ENCODE data around the gene VSIG8. TPM values are rescaled to one million over a fixed set of nuclear protein-coding genes. Genes with fewer than 3 reads are reported as not detected.

Gene VSIG8
- total RNA-seq (2011; cell fraction: chromatin; rRNA removed; ENCODE audit: low replicate concordance): not detected in 2 replicates
- total RNA-seq (2011; cell fraction: nucleolus; rRNA removed): not detected in 2 replicates
- total RNA-seq (2011; cell fraction: nucleoplasm; rRNA removed): not detected in 2 replicates
- not detected in 2 replicates for total RNA-seq (2014; rRNA removed)
- not detected in 2 replicates for total RNA-seq (2014; rRNA removed; fragmentation: Illumina TruSeq; extraction: Trizol)
- not detected in 2 replicates for total RNA-seq (2015; rRNA removed; fragmentation: Illumina TruSeq; extraction: Trizol)
- total RNA-seq (2021): not detected in 2 replicates
- polyA plus RNA-seq (2011; rRNA removed): 0.05 TPM in 1 of 2 replicates, not detected in the other
- polyA plus RNA-seq (2011; cell fraction: cytosol; rRNA removed): 0.07 TPM in 1 of 2 replicates, not detected in the other
- 0.10 TPM in 1 of 2 replicates, not detected in the other for polyA plus RNA-seq (2011; cell fraction: nucleus; rRNA removed)
- polyA plus RNA-seq (2012): not detected in 2 replicates
- polyA plus RNA-seq (2014; fragmentation: Illumina TruSeq; extraction: Trizol): not detected in 2 replicates
- not detected for polyA plus RNA-seq (2014; fragmentation: Nextera tagmentation; extraction: Ambion mirVana)
- not detected in 2 replicates for polyA plus RNA-seq (2014; rRNA removed)
- not detected in 2 replicates for polyA minus RNA-seq (2011; rRNA and poly(A)+ RNA removed)
- not detected in 2 replicates for polyA minus RNA-seq (2011; cell fraction: cytosol; rRNA and poly(A)+ RNA removed)
- not detected in 2 replicates for polyA minus RNA-seq (2011; cell fraction: nucleus; rRNA and poly(A)+ RNA removed)
- not detected for Bru-seq, nascent RNA
- BruChase-seq, experiment 1, labeled RNA remaining after a 2-hour chase: not detected
- BruChase-seq, experiment 2, labeled RNA remaining after a 6-hour chase: not detected
- long read RNA-seq, experiment 1: 0 reads
- long read RNA-seq, experiment 2: 0 reads
- long read RNA-seq, experiment 3: 0 reads

- no peak for DNase-seq (ENCODE audit: extremely low read depth in 1 of 4, low spot score in 3 of 4)
- Histone ChIP-seq H3K4me3 (no peak within 1 kb of the TSS), H3K27ac (ENCODE audit: extremely low read depth, low read depth, low read length) (no peak within 1 kb of the TSS), H3K9me1 (ENCODE audit: control insufficient read depth, insufficient read depth, low read length) (no peaks in the 10 kb centered on the region), H3K9ac (ENCODE audit: insufficient read depth in 1 of 2, low read depth in 2 of 2, low read length in 2 of 2) (no peak within 1 kb of the TSS; a peak in 1 of 4 replicates), H3K27me3 (ENCODE audit: control insufficient read depth in 2 of 2, insufficient read depth in 2 of 2, low read length in 2 of 2) (peaks cover 2 to 46% of the 10 kb centered on the region in 2 experiments; a peak in 4 of 5 replicates), H3K4me1 (replicated peaks in 1 of 2; ENCODE audit: control insufficient read depth in 2 of 2, insufficient read depth in 2 of 2, low read length in 2 of 2) (0 out of 5 replicates have a peak, but pooled peaks cover 0 to 1% of the 10 kb centered on the region in 2 experiments), H4K20me1 (replicated peaks; ENCODE audit: control insufficient read depth, insufficient read depth, low read length) (no peaks in the 10 kb centered on the region), H3K36me3 (ENCODE audit: control insufficient read depth, insufficient read depth, low read length) (no peaks in the 10 kb centered on the region), H3K79me2 (ENCODE audit: control insufficient read depth, insufficient read depth, low read length) (no peaks in the 10 kb centered on the region), H3K4me2 (ENCODE audit: insufficient read depth, low read length) (no peak within 1 kb of the TSS), H2AFZ (ENCODE audit: low read depth, low read length) (no peak within 1 kb of the TSS), H3K9me3 (replicated peaks; ENCODE audit: control insufficient read depth, insufficient read depth, low read depth, low read length) (no peaks in the 10 kb centered on the region)
- whole genome bisulfite sequencing (ENCODE audit: insufficient coverage, low coverage, missing lambda C conversion rate): 0% methylated on average over 3 of the region's 4 CpGs
- FAIRE-seq: no peak
- in situ Hi-C loops (cut with MboI): no loop called here
- BruUV-seq (replicated peaks): no TSS peak
- CTCF ChIA-PET (ENCODE audit: low intra/inter-chr PET ratio): no interaction called here
- ATAC-seq: no peak
- intact Hi-C loops (cut with micrococcal nuclease): no loop called here
- POLR2A ChIA-PET: interaction anchor here (1.0 kb wide), 1 partner anchor 12 kb away, joined by 4 read pairs; no protein-coding TSS in a partner anchor
- TF ChIP-seq MGA (IDR thresholded peaks at IDR 0.05) (no peak), ZSCAN32 (CRISPR knock-in tag; IDR thresholded peaks at IDR 0.05) (no peak), TEAD4 (IDR thresholded peaks at IDR 0.05; ENCODE audit: low read length) (no peak), TEAD4 (CRISPR knock-in tag; IDR thresholded peaks at IDR 0.05; ENCODE audit: borderline replicate concordance) (no peak), RFX1 (IDR thresholded peaks at IDR 0.05) (no peak), NONO (IDR thresholded peaks at IDR 0.05; ENCODE audit: low read depth in 2 of 2, low read length in 1 of 2) (no peak)
These were observed at the start of gene VSIG8 for GRCh38 chr1:159862557-159862956. Gene VSIG8, minus strand, starts transcription at chr1:159862657. Its CDS starts 136 bp downstream, at chr1:159862521.

All from K562 (cell line).